IMR-90 (cell line): ENCODE measurements around the gene SH3GLB2. TPM values are rescaled to one million over a fixed set of nuclear protein-coding genes. Genes with fewer than 3 reads are reported as not detected.

Experiments
- ATAC-seq: fragments of 200-7000 bp; cut with Tn5 transposase; 2 replicates; pipeline ENCODE4 v1.9.1; 2020; ENCODE audit warnings: low read depth, mild to moderate bottlenecking, moderate library complexity
- BruUV-seq: library from RNA; stranded (reverse); fragments of 400-500 nt; replicated peaks from 2 replicates; lab custom pipeline; 2021; lab: Mats Ljungman, UMichigan
- CTCF ChIA-PET: fragments of 300-600 bp; formaldehyde crosslinking; extraction: SDS; loops from one replicate; lab custom pipeline; 2021; ENCODE audit warnings: antibody characterized with exemption; lab: Yijun Ruan, JAX
- POLR2A ChIA-PET: fragments of 300-600 bp; sonication (Branson Sonifier 250); formaldehyde crosslinking; loops from one replicate; lab custom pipeline; 2022; ENCODE audit warnings: antibody characterized with exemption; ENCODE audit not compliant: unreplicated experiment; lab: Charles Lee
- DNase-seq: peaks from one replicate; pipeline ENCODE4 v3.0.0; 2013
- H2AFZ ChIP-seq: replicated peaks from 2 replicates; pipeline ENCODE3; 2013; ENCODE audit warnings: low read length, mild to moderate bottlenecking; ENCODE audit not compliant: poor library complexity
- H2AK5ac ChIP-seq: 2 replicates; pipeline ENCODE4 v1.6.1; 2013; ENCODE audit warnings: low read depth, low read length, inconsistent platforms
- H2AK9ac ChIP-seq: replicated peaks from 2 replicates; pipeline ENCODE3; 2013; ENCODE audit warnings: mild to moderate bottlenecking, low read depth, low read length, moderate library complexity; ENCODE audit not compliant: poor library complexity
- H2BK120ac ChIP-seq: 2 replicates; pipeline ENCODE4 v1.6.1; 2013; ENCODE audit warnings: low read depth, low read length, inconsistent platforms
- H2BK15ac ChIP-seq: 3 replicates; pipeline ENCODE4 v1.6.1; 2013; ENCODE audit warnings: low read depth, low read length, inconsistent platforms
- H2BK20ac ChIP-seq: 2 replicates; pipeline ENCODE4 v1.6.1; 2013; ENCODE audit warnings: low read depth, mild to moderate bottlenecking, inconsistent platforms, low read length, moderate library complexity
- H2BK5ac ChIP-seq: 2 replicates; pipeline ENCODE4 v1.6.1; 2013; ENCODE audit warnings: mild to moderate bottlenecking, low read depth, low read length, inconsistent platforms; ENCODE audit not compliant: poor library complexity, severe bottlenecking
- H3K14ac ChIP-seq: replicated peaks from 2 replicates; pipeline ENCODE4 v1.6.1; 2013; ENCODE audit warnings: low read depth, low read length, inconsistent platforms
- H3K18ac ChIP-seq: 2 replicates; pipeline ENCODE4 v1.6.1; 2013; ENCODE audit warnings: low read depth, low read length, control low read depth
- H3K23ac ChIP-seq: 2 replicates; pipeline ENCODE4 v1.6.1; 2013; ENCODE audit warnings: low read depth, low read length, inconsistent platforms
- H3K27ac ChIP-seq: 2 replicates; pipeline ENCODE4 v1.5.1; 2013; ENCODE audit warnings: mild to moderate bottlenecking, control low read depth, low read length; ENCODE audit not compliant: insufficient read depth
- H3K27me3 ChIP-seq: 2 replicates; pipeline ENCODE4 v1.6.1; 2013; ENCODE audit warnings: low read length; ENCODE audit not compliant: control insufficient read depth, insufficient read depth
- H3K36me3 ChIP-seq: 2 replicates; pipeline ENCODE4 v1.6.1; 2013; ENCODE audit warnings: low read length, mixed read lengths; ENCODE audit not compliant: control insufficient read depth, insufficient read depth
- H3K4ac ChIP-seq: 2 replicates; pipeline ENCODE4 v1.6.1; 2013; ENCODE audit warnings: low read depth, low read length, inconsistent platforms
- H3K4me1 ChIP-seq: 2 replicates; pipeline ENCODE4 v1.6.1; 2013; ENCODE audit warnings: low read length, mixed read lengths; ENCODE audit not compliant: control insufficient read depth, insufficient read depth
- H3K4me2 ChIP-seq: 2 replicates; pipeline ENCODE4 v1.6.1; 2013; ENCODE audit warnings: low read depth, mild to moderate bottlenecking, control low read depth, low read length, moderate library complexity
- H3K4me3 ChIP-seq: 2 replicates; pipeline ENCODE4 v1.5.1; 2013; ENCODE audit warnings: low read depth, mild to moderate bottlenecking, control low read depth, low read length, moderate library complexity; ENCODE audit not compliant: insufficient read depth
- H3K56ac ChIP-seq: 2 replicates; pipeline ENCODE4 v1.6.1; 2013; ENCODE audit warnings: low read length, inconsistent platforms; ENCODE audit not compliant: insufficient read depth; ENCODE audit errors: extremely low read depth
- H3K79me1 ChIP-seq, 2 experiments: 2 replicates each; pipeline ENCODE4 v1.6.1; 2013; ENCODE audit warnings: low read length in 2 of 2, inconsistent platforms in 1 of 2, low read depth in 1 of 2
- H3K9ac ChIP-seq: 2 replicates; pipeline ENCODE4 v1.6.1; 2013; ENCODE audit warnings: low read depth, low read length, control low read depth
- H3K9me1 ChIP-seq: 2 replicates; pipeline ENCODE4 v1.6.1; 2013; ENCODE audit warnings: low read length, inconsistent platforms; ENCODE audit not compliant: insufficient read depth
- H3K9me3 ChIP-seq: 2 replicates; pipeline ENCODE4 v1.6.1; 2013; ENCODE audit warnings: low read length; ENCODE audit not compliant: control insufficient read depth, insufficient read depth
- H4K20me1 ChIP-seq: 2 replicates; pipeline ENCODE4 v1.6.1; 2013; ENCODE audit warnings: low read length, inconsistent platforms; ENCODE audit not compliant: insufficient read depth
- H4K5ac ChIP-seq: 2 replicates; pipeline ENCODE4 v1.6.1; 2013; ENCODE audit warnings: mild to moderate bottlenecking, low read depth, low read length, control low read depth
- H4K8ac ChIP-seq, 2 experiments: 2 replicates each; pipeline ENCODE4 v1.6.1; 2013; ENCODE audit warnings: low read depth in 2 of 2, low read length in 2 of 2, control low read depth in 1 of 2, inconsistent platforms in 1 of 2
- H4K91ac ChIP-seq: 2 replicates; pipeline ENCODE4 v1.6.1; 2013; ENCODE audit warnings: low read depth, low read length, inconsistent platforms; ENCODE audit not compliant: insufficient read depth
- CHD1 ChIP-seq: IDR thresholded peaks from 2 replicates; pipeline ENCODE4 v1.6.1; 2012; ENCODE audit warnings: low read depth, low read length, improper control_type of control experiment
- ELK1 ChIP-seq: fragments of 150-350 bp; IDR thresholded peaks from 2 replicates; pipeline ENCODE4 v1.6.1; 2016; ENCODE audit warnings: low read depth, mild to moderate bottlenecking, low read length, moderate library complexity, borderline replicate concordance
- MXI1 ChIP-seq: IDR thresholded peaks from 2 replicates; pipeline ENCODE4 v1.6.1; 2012; ENCODE audit warnings: low read depth, mild to moderate bottlenecking, low read length, moderate library complexity, borderline replicate concordance
- POLR2A ChIP-seq: IDR thresholded peaks from 2 replicates; pipeline ENCODE4 v1.6.1; 2012; ENCODE audit warnings: mild to moderate bottlenecking, low read depth, low read length
- RCOR1 ChIP-seq: IDR thresholded peaks from 2 replicates; pipeline ENCODE4 v1.6.1; 2012; ENCODE audit warnings: mild to moderate bottlenecking, low read length, improper control_type of control experiment; ENCODE audit not compliant: insufficient replicate concordance
- RFX5 ChIP-seq: IDR thresholded peaks from 2 replicates; pipeline ENCODE4 v1.8.0; 2012; ENCODE audit warnings: low read depth, mild to moderate bottlenecking, low read length, moderate library complexity
- WGBS, 2 experiments: methylation state at CpG; one replicate each; pipeline versions ENCODE4 v1.1.5 to v1.1.7; 2013; ENCODE audit warnings: missing lambda C conversion rate in 2 of 2; ENCODE audit not compliant: insufficient read length in 1 of 2; ENCODE audit errors: extremely low coverage in 2 of 2; 5-methylcytosine and 5-hydroxymethylcytosine counted together
- dilution Hi-C: fragments of 300-500 bp; cut with HindIII; formaldehyde crosslinking; loops from one replicate; pipeline ENCODE4 v1.14.3; 2018; ENCODE audit warnings: low sequenced_read_pairs; ENCODE audit not compliant: unreplicated experiment
- in situ Hi-C: fragments of 300-500 bp; cut with MboI; formaldehyde crosslinking; loops from 3 replicates; pipeline ENCODE4 v1.14.3; 2019; ENCODE audit warnings: low sequenced_read_pairs, inconsistent platforms, mixed read lengths
- intact Hi-C: fragments of 100-400 bp; cut with micrococcal nuclease; formaldehyde crosslinking; loops from 2 replicates; pipeline ENCODE4 v1.10.0; 2022
- polyA plus RNA-seq, 3 experiments: library from polyadenylated mRNA; depleted of rRNA; stranded (reverse); fragments of >200 nt; gene quantifications; 2 replicates each; pipeline ENCODE4 v1.2.3, GENCODE V29; 2012; ENCODE audit warnings: low replicate concordance in 1 of 3
- total RNA-seq: library from RNA; depleted of rRNA; stranded (reverse); fragments of >200 nt; gene quantifications from 2 replicates; pipeline ENCODE4 v1.2.3, GENCODE V29; 2012

SH3GLB2 gene
- total and polyA plus RNA-seq, 2 of the 4 experiments (the other 2 are of a cell fraction), result 36.4 to 68.4 TPM

GRCh38 chr9:129036923-129037766 is 9.0 kb upstream of the SH3GLB2 start:
- Histone ChIP-seq H3K56ac (no peak overlapping the region; the same call in 1 of the 2 replicates), H2BK5ac (peak overlapping the region; percentile 70), H3K4me1 (peaks cover 14% of the 10 kb centered on the region), H3K36me3 (peaks cover 13% of the 10 kb centered on the region), H2BK15ac (peak overlapping the region; percentile 4; the same call in 1 of the 3 replicates), H2BK120ac (no peak overlapping the region), H4K5ac (peak overlapping the region; percentile 15; the same call in 1 of the 2 replicates), H3K9ac (peak overlapping the region; percentile 94), H3K4me3 (peak overlapping the region; percentile 96), H4K20me1 (peaks cover 16% of the 10 kb centered on the region), H2AFZ (peak overlapping the region; percentile 98), H2AK9ac (peak overlapping the region; percentile 98), H4K8ac (peak overlapping the region in 1 of 2 experiments; percentile 59; a peak in 1 of 4 replicates), H2BK20ac (no peak overlapping the region), H3K27me3 (no peaks in the 10 kb centered on the region), H4K91ac (peak overlapping the region; percentile 36; the same call in 1 of the 2 replicates), H3K27ac (peak overlapping the region; percentile 80), H3K4ac (peak overlapping the region; percentile 53), H2AK5ac (peak overlapping the region; percentile 54), H3K4me2 (peak overlapping the region; percentile 96), H3K9me3 (no peaks in the 10 kb centered on the region), H3K14ac (peak overlapping the region; percentile 10; the same call in 1 of the 2 replicates), H3K79me1 (peaks cover 14 to 45% of the 10 kb centered on the region in 2 experiments; a peak in 3 of 4 replicates), H3K9me1 (0 out of 2 replicates have a peak, but pooled peaks cover 10% of the 10 kb centered on the region), H3K23ac (peak overlapping the region; percentile 21), H3K18ac (no peak overlapping the region)
- no TSS peak for BruUV-seq
- POLR2A ChIA-PET, result no interaction called here
- TF ChIP-seq POLR2A (no peak), RFX5 (no peak), ELK1 (no peak), MXI1 (no peak), RCOR1 (no peak), CHD1 (no peak)
- dilution Hi-C loops (no loop called here), in situ Hi-C loops (no loop called here), intact Hi-C loops (no loop called here)
- 6% methylated on average over 22 of the region's 32 CpGs; no CpG with 5 or more reads in 1 of the 2 experiments for WGBS, 2 experiments
- no peak for ATAC-seq
- DNase-seq, result no peak
- CTCF ChIA-PET, result no interaction called here
